ENCODE results near the gene NAA40.
A peak's percentile ranks its signal among the peaks of the same experiment; 100 is the strongest.
"Not testable (repeated sequence)": the region's sequence is repeated elsewhere in the genome, so short reads cannot be mapped to it uniquely, and the experiment has no call there.

The NAA40 gene

GRCh38 chr11:63973912-63974258, 35.1 kb downstream of the NAA40 start:
- not testable (repeated sequence) for H3K9me3 ChIP-seq (ENCODE audit: control insufficient read depth, insufficient read depth, low read length); H3K36me3 ChIP-seq (ENCODE audit: insufficient read depth, low read length); H3K9ac ChIP-seq (ENCODE audit: low read depth, low read length)
- H3K4me1 ChIP-seq (ENCODE audit: insufficient read depth, low read length): peaks cover 14% of the 10 kb centered on the region

GRCh38 chr11:63974259-63975143, 35.7 kb downstream of the NAA40 start, which contains the start of gene COX8A:
Gene COX8A (plus strand): TSS chr11:63974620. CDS start chr11:63974681, 61 bp downstream.
- H3K9me3 ChIP-seq (ENCODE audit: control insufficient read depth, insufficient read depth, low read length): no peaks in the 10 kb centered on the region
- H3K4me1 ChIP-seq (ENCODE audit: insufficient read depth, low read length): peaks cover 18% of the 10 kb centered on the region
- H3K9ac ChIP-seq (ENCODE audit: low read depth, low read length): peak within 1 kb of the TSS; percentile 74
- peaks cover 4% of the 10 kb centered on the region; the same call in 1 of the 2 replicates for H3K36me3 ChIP-seq (ENCODE audit: insufficient read depth, low read length)

GRCh38 chr11:63978551-63979239, 39.9 kb downstream of the NAA40 start:
- Histone ChIP-seq H3K4me1 (ENCODE audit: insufficient read depth, low read length) (peaks cover 27% of the 10 kb centered on the region), H3K36me3 (ENCODE audit: insufficient read depth, low read length) (peaks cover 4% of the 10 kb centered on the region; the same call in 1 of the 2 replicates), H3K9ac (ENCODE audit: low read depth, low read length) (no peak overlapping the region), H3K9me3 (ENCODE audit: control insufficient read depth, insufficient read depth, low read length) (no peaks in the 10 kb centered on the region)

GRCh38 chr11:63979426-63979825, 40.6 kb downstream of the NAA40 start:
- Histone ChIP-seq H3K9me3 (ENCODE audit: control insufficient read depth, insufficient read depth, low read length) (no peaks in the 10 kb centered on the region), H3K9ac (ENCODE audit: low read depth, low read length) (no peak overlapping the region), H3K4me1 (ENCODE audit: insufficient read depth, low read length) (peaks cover 27% of the 10 kb centered on the region), H3K36me3 (ENCODE audit: insufficient read depth, low read length) (peaks cover 4% of the 10 kb centered on the region; the same call in 1 of the 2 replicates)

- Histone ChIP-seq H3K9ac (ENCODE audit: low read depth, low read length) (peak overlapping the region; percentile 92), H3K9me3 (ENCODE audit: control insufficient read depth, insufficient read depth, low read length) (no peaks in the 10 kb centered on the region), H3K4me1 (ENCODE audit: insufficient read depth, low read length) (peaks cover 17% of the 10 kb centered on the region; the same call in 1 of the 2 replicates), H3K36me3 (ENCODE audit: insufficient read depth, low read length) (peaks cover 8% of the 10 kb centered on the region; the same call in 1 of the 2 replicates)
Observed at GRCh38 chr11:63985812-63986155, 47.0 kb downstream of the NAA40 start.

- Histone ChIP-seq H3K4me1 (ENCODE audit: insufficient read depth, low read length) (peaks cover 17% of the 10 kb centered on the region; the same call in 1 of the 2 replicates), H3K9me3 (ENCODE audit: control insufficient read depth, insufficient read depth, low read length) (no peaks in the 10 kb centered on the region)
Observed at GRCh38 chr11:63986156-63986931, 47.5 kb downstream of the NAA40 start, which contains the start of gene OTUB1. Gene OTUB1 (plus strand): TSS chr11:63986438. CDS start chr11:63986457, 19 bp downstream.

GRCh38 chr11:63986932-63987513, 48.2 kb downstream of the NAA40 start:
- H3K36me3 ChIP-seq (ENCODE audit: insufficient read depth, low read length): peaks cover 8% of the 10 kb centered on the region; the same call in 1 of the 2 replicates
- H3K9ac ChIP-seq (ENCODE audit: low read depth, low read length): peak overlapping the region; percentile 92
- peaks cover 17% of the 10 kb centered on the region; the same call in 1 of the 2 replicates for H3K4me1 ChIP-seq (ENCODE audit: insufficient read depth, low read length)
- H3K9me3 ChIP-seq (ENCODE audit: control insufficient read depth, insufficient read depth, low read length): no peaks in the 10 kb centered on the region

More at GRCh38 chr11:63986156-63986931, 47.5 kb downstream of the NAA40 start, which contains the start of gene OTUB1:
- peak within 1 kb of the TSS; percentile 92 for H3K9ac ChIP-seq (ENCODE audit: low read depth, low read length)
- H3K36me3 ChIP-seq (ENCODE audit: insufficient read depth, low read length): peaks cover 8% of the 10 kb centered on the region; the same call in 1 of the 2 replicates

GRCh38 chr11:63991558-63991957, 52.8 kb downstream of the NAA40 start:
- Histone ChIP-seq H3K4me1 (ENCODE audit: insufficient read depth, low read length) (peaks cover 6% of the 10 kb centered on the region; the same call in 1 of the 2 replicates), H3K36me3 (ENCODE audit: insufficient read depth, low read length) (peaks cover 12% of the 10 kb centered on the region; the same call in 1 of the 2 replicates), H3K9me3 (ENCODE audit: control insufficient read depth, insufficient read depth, low read length) (no peaks in the 10 kb centered on the region), H3K9ac (ENCODE audit: low read depth, low read length) (no peak overlapping the region)

- no peak overlapping the region for H3K9ac ChIP-seq (ENCODE audit: low read depth, low read length)
- H3K4me1 ChIP-seq (ENCODE audit: insufficient read depth, low read length): peaks cover 4% of the 10 kb centered on the region; the same call in 1 of the 2 replicates
- peaks cover 19% of the 10 kb centered on the region; the same call in 1 of the 2 replicates for H3K36me3 ChIP-seq (ENCODE audit: insufficient read depth, low read length)
- H3K9me3 ChIP-seq (ENCODE audit: control insufficient read depth, insufficient read depth, low read length): no peaks in the 10 kb centered on the region
Observed at GRCh38 chr11:63993100-63993499, 54.3 kb downstream of the NAA40 start.

- Histone ChIP-seq H3K9me3 (ENCODE audit: control insufficient read depth, insufficient read depth, low read length) (no peaks in the 10 kb centered on the region), H3K9ac (ENCODE audit: low read depth, low read length) (no peak overlapping the region), H3K4me1 (ENCODE audit: insufficient read depth, low read length) (peaks cover 7% of the 10 kb centered on the region; the same call in 1 of the 2 replicates), H3K36me3 (ENCODE audit: insufficient read depth, low read length) (peaks cover 13% of the 10 kb centered on the region; the same call in 1 of the 2 replicates)
Observed at GRCh38 chr11:63993993-63994392, 55.2 kb downstream of the NAA40 start.

GRCh38 chr11:63996512-63996911, 57.7 kb downstream of the NAA40 start:
- Histone ChIP-seq H3K9me3 (ENCODE audit: control insufficient read depth, insufficient read depth, low read length) (no peaks in the 10 kb centered on the region), H3K4me1 (ENCODE audit: insufficient read depth, low read length) (peaks cover 7% of the 10 kb centered on the region; the same call in 1 of the 2 replicates), H3K9ac (ENCODE audit: low read depth, low read length) (no peak overlapping the region), H3K36me3 (ENCODE audit: insufficient read depth, low read length) (peaks cover 10% of the 10 kb centered on the region; the same call in 1 of the 2 replicates)

- H3K9me3 ChIP-seq (ENCODE audit: control insufficient read depth, insufficient read depth, low read length): no peaks in the 10 kb centered on the region
- peaks cover 7% of the 10 kb centered on the region; the same call in 1 of the 2 replicates for H3K4me1 ChIP-seq (ENCODE audit: insufficient read depth, low read length)
- no peak overlapping the region for H3K9ac ChIP-seq (ENCODE audit: low read depth, low read length)
- H3K36me3 ChIP-seq (ENCODE audit: insufficient read depth, low read length): peaks cover 10% of the 10 kb centered on the region; the same call in 1 of the 2 replicates
Observed at GRCh38 chr11:63997104-63997700, 58.4 kb downstream of the NAA40 start.

- Histone ChIP-seq H3K9ac (ENCODE audit: low read depth, low read length) (0 out of 2 replicates have a peak overlapping the region, but pooled peaks have one; percentile 34), H3K36me3 (ENCODE audit: insufficient read depth, low read length) (peaks cover 10% of the 10 kb centered on the region; the same call in 1 of the 2 replicates), H3K4me1 (ENCODE audit: insufficient read depth, low read length) (peaks cover 7% of the 10 kb centered on the region; the same call in 1 of the 2 replicates), H3K9me3 (ENCODE audit: control insufficient read depth, insufficient read depth, low read length) (no peaks in the 10 kb centered on the region)
Observed at GRCh38 chr11:63997801-63998337, 59.1 kb downstream of the NAA40 start.
